GM13977 (cell line): ENCODE measurements around the gene LPP.
A peak's percentile ranks its signal among the peaks of the same experiment; 100 is the strongest.

Experiments used
- DNase-seq: peaks from one replicate; pipeline ENCODE4 v3.0.0; 2012; ENCODE audit warnings: low spot score
- in situ Hi-C: fragments of 300-500 bp; cut with MboI; formaldehyde crosslinking; loops from one replicate; pipeline ENCODE4 v1.12.0; 2022; ENCODE audit warnings: low sequenced_read_pairs, low pct_unique_long_range_greater_than_20kb, mixed read lengths, inconsistent platforms; ENCODE audit not compliant: unreplicated experiment
- TF ChIP-seq, protein P1 (sequence below): IDR thresholded peaks from 2 replicates; pipeline ENCODE4 v1.5.1; 2012; ENCODE audit warnings: mild to moderate bottlenecking, control low read depth; ENCODE audit not compliant: insufficient read depth; ENCODE audit errors: extremely low read depth, missing control alignments

LPP gene

DNA sequence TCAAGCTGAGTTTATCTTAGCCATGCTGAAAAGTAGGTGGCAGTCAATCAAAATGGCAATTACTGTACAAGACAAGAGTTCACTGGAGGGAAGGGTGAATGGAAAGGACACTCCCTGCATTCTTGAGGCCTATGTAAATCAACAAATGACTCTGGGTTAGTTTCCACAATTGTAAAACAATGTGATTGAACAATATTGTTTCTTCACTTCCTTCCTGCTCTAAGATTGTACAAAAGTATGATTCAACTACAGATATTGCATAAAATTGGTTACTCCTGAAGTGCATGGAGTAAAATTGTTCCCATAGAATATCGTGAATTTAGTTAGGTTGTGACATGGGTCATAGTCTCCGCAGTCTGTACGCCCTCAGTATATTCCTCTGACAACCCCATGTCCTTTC lies 277.6 kb downstream of the LPP start:
- no peak for DNase-seq
- in situ Hi-C loops = no loop called here
- TF ChIP-seq, protein P1, sequence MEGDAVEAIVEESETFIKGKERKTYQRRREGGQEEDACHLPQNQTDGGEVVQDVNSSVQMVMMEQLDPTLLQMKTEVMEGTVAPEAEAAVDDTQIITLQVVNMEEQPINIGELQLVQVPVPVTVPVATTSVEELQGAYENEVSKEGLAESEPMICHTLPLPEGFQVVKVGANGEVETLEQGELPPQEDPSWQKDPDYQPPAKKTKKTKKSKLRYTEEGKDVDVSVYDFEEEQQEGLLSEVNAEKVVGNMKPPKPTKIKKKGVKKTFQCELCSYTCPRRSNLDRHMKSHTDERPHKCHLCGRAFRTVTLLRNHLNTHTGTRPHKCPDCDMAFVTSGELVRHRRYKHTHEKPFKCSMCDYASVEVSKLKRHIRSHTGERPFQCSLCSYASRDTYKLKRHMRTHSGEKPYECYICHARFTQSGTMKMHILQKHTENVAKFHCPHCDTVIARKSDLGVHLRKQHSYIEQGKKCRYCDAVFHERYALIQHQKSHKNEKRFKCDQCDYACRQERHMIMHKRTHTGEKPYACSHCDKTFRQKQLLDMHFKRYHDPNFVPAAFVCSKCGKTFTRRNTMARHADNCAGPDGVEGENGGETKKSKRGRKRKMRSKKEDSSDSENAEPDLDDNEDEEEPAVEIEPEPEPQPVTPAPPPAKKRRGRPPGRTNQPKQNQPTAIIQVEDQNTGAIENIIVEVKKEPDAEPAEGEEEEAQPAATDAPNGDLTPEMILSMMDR = no peak

DNA sequence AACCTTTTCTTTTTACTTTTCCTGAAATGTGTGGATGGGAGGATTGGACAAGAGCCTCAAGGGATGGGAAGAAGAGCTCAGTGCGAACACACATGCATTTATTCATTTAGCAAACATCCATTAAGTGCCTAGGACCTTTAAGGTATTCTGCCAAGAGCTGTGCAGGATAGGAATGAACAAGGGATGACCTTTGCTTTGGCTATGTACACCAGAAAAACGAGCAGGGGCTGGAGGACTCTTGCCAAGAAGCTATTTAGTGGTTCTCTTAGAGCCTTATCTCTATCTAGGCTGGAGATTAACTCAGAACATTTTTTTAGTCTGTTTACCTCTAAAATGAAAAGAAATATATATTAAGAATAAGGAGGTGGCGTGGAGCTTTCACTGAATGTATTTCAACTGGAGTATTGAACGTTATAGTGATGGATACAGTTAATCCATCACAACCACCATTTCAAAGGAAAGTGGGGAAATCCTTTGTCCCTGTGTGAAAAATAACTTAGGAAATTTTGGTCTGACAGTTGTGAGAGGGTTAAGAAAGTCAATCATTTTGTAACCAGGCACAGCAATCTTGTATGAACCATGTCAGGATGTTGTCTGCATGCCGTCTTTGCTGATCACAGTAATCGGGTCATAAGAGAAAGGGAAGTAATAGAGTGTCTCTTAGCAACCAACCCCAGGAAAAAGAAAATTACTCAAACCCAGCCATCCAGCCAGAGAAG lies 279.0 kb downstream of the LPP start:
- TF ChIP-seq, protein P1 = no peak
- no peak for DNase-seq
- in situ Hi-C loops = no loop called here

DNA sequence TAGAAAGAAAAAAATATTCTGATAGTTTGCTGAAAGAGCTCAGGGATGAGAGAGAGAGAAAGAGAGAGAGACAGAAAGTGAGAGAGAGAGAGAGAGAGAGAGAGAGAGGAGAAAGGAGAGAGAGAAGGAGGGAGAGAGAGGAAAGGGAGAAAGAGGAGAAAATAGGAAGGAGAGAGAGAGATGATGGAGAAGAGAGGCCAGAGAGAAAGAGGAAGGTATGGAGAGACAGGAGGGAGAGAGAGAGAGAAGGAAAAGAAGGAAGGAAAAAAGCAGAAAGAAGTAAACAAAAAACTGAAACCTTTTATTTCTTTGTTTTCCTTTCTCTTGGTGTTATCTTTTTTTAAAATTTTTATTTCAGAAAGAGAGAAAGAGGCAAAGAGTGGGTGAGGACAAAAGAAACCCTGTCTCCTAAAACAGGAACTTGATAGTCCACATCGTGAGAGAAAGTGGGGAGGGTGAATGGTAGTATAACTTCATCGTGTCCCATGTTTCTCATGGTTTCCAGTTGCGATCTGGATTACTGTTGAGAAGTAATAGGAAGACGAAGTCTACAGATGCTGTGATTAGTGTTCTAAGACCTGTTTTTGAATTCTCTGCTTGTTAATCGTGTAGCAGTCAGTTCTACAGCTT lies 279.7 kb downstream of the LPP start:
- DNase-seq = no peak
- TF ChIP-seq, protein P1 = no peak
- in situ Hi-C loops = no loop called here

DNA sequence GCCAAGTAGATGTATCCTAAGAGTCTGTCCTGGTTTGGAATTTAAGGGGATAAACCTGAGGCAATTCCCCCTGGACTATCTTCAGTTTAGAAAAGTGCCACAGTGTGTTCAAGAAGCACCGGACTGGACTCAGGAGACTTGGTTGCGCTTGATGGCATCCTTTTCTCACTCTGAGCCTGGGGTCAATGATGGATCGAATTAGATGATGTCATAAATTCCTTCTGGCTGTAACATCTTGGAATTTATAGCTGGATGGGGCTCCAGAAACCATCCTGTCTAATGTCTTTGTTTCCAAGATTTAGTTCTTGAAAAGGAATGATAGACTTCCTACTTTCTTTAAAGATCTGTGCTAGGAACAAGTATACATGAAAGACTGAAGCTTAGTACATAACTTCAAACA lies 280.6 kb downstream of the LPP start:
- in situ Hi-C loops = no loop called here
- TF ChIP-seq, protein P1 = no peak
- no peak for DNase-seq

DNA sequence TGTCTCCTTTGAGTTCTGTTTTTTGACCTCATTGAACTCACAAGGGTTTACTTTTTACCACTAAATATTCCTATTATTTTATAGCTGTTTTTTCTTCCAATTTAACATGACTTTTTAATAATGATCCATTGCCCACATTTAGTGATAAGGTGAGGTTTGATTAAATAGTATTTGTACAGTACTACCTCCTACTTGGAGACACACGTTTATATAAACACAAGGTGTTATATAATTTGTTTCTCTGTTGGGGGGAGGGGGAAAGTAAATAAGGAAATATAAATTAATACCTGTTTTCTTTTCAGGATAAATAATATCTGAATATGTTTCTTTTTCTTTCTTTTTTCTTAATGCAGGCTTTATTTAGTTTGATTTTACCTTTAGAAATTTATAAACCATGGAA lies 281.3 kb downstream of the LPP start:
- TF ChIP-seq, protein P1 = no peak
- in situ Hi-C loops = no loop called here
- DNase-seq = no peak

DNA sequence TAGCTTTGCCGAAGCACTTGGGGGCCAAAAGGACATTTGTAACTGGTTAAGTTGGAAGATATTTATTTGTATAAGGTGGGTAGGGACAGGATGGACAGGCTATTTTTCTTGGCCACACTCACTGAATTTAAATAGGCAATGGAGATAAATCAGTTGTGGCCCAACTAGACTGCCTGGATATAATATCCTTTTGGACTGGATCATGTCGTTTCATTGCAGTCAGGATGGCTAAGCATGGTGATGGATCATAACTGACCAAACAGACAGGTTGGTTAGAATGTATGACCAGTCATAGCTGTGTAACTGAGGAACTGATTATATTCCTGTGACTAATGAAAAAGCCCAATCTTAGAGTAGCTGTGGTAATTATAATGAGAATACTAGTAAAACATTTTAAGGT lies 284.0 kb downstream of the LPP start:
- in situ Hi-C loops = no loop called here
- DNase-seq = no peak
- TF ChIP-seq, protein P1 = no peak

DNA sequence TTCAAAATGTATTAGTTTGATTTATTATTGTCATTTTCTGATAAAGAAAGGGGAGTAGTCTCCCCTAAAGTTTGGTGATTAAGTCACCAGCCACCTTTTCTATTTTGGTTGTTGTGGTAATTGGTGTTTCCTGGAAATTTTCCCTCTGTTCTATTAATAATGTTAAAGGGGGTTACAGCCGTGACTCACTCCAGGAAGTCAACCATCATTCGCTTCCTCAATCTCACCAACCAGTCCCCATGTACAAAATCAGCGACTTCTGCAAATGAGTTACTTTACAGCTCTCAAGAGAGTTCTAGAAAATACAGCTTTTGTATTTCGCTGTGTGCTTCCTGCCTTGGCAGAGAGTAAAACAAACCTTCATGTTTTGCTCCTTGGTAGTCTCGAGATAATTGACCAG lies 285.1 kb downstream of the LPP start:
- TF ChIP-seq, protein P1 = no peak
- in situ Hi-C loops = no loop called here
- peak; percentile 27 for DNase-seq
